Measurements from ENCODE around the gene PAQR7.
"Not testable (repeated sequence)": the region's sequence is repeated elsewhere in the genome, so short reads cannot be mapped to it uniquely, and the experiment has no call there.

Gene PAQR7

GRCh38 chr1:25845664-25846063, 29.8 kb downstream of the PAQR7 start:
- H3K4me1 ChIP-seq = no peaks in the 10 kb centered on the region
- no peak overlapping the region for H3K9ac ChIP-seq
- no peak overlapping the region for H2AFZ ChIP-seq
- no peaks in the 10 kb centered on the region for H3K79me2 ChIP-seq
- H3K36me3 ChIP-seq (ENCODE audit: control insufficient read depth, insufficient read depth, low read length) = no peaks in the 10 kb centered on the region
- H3K27me3 ChIP-seq (ENCODE audit: control insufficient read depth, insufficient read depth, low read length) = no peaks in the 10 kb centered on the region
- H3K9me3 ChIP-seq (ENCODE audit: control insufficient read depth, low read length) = no peaks in the 10 kb centered on the region
- no peak overlapping the region for H3K4me3 ChIP-seq (ENCODE audit: low read depth, low read length)
- no peak for TF ChIP-seq CTCF (IDR thresholded peaks at IDR 0.05)
- no peak overlapping the region for H3K27ac ChIP-seq
- H3K4me2 ChIP-seq (ENCODE audit: low read length) = no peak overlapping the region

- Histone ChIP-seq H2AFZ (no peak overlapping the region), H3K4me1 (no peaks in the 10 kb centered on the region), H3K79me2 (no peaks in the 10 kb centered on the region), H3K9me3 (ENCODE audit: control insufficient read depth, low read length) (no peaks in the 10 kb centered on the region), H3K4me2 (ENCODE audit: low read length) (no peak overlapping the region), H3K27me3 (ENCODE audit: control insufficient read depth, insufficient read depth, low read length) (no peaks in the 10 kb centered on the region), H3K27ac (no peak overlapping the region), H3K36me3 (ENCODE audit: control insufficient read depth, insufficient read depth, low read length) (no peaks in the 10 kb centered on the region), H3K9ac (no peak overlapping the region), H3K4me3 (ENCODE audit: low read depth, low read length) (no peak overlapping the region)
- TF ChIP-seq CTCF (IDR thresholded peaks at IDR 0.05) = no peak
Measured at GRCh38 chr1:25844536-25845337, 30.8 kb downstream of the PAQR7 start.

DNA sequence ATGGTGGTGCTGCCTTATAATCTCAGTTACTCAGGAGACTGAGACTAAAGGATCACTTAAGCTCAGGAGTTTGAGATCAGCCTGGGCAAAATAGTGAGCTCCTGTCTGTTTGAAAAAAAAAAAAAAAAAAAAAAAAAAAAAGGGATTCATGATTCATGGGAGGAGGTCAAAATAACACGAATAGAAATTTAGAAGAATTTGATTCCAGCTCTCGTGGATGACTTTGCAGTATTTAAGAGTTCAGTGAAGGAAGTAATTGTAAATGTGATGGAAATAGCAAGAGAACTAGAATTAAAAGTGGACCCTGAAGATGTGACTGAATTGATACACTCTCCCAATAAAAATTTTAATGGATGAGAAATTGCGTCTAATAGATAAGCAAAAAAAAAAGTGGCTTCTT, 32.0 kb downstream of the PAQR7 start:
- Histone ChIP-seq H3K27ac (no peak overlapping the region), H3K4me1 (no peaks in the 10 kb centered on the region), H3K9me3 (ENCODE audit: control insufficient read depth, low read length) (no peaks in the 10 kb centered on the region), H3K27me3 (ENCODE audit: control insufficient read depth, insufficient read depth, low read length) (no peaks in the 10 kb centered on the region), H3K36me3 (ENCODE audit: control insufficient read depth, insufficient read depth, low read length) (no peaks in the 10 kb centered on the region), H3K79me2 (no peaks in the 10 kb centered on the region), H3K4me3 (ENCODE audit: low read depth, low read length) (no peak overlapping the region), H3K9ac (no peak overlapping the region), H2AFZ (no peak overlapping the region), H3K4me2 (ENCODE audit: low read length) (no peak overlapping the region)
- no peak for TF ChIP-seq CTCF (IDR thresholded peaks at IDR 0.05)

DNA sequence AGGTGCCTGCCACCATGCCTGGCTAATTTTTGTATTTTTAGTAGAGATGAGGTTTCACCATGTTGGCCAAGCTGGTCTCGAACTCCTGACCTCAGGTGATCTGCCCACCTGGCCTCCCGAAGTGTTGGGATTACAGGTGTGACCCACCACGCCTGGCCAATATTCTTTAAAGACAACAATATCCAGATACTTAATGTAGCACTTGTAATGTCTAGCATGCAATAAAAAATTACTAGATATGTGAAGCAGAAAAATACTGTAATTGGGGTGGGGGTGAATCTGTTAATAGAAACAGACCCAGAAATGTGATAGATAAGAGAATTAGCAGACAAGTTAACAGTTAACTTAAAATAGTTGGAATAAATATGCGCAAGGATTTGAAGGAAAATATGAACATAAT, 35.7 kb downstream of the PAQR7 start:
- not testable (repeated sequence) for H3K4me3 ChIP-seq (ENCODE audit: low read depth, low read length); H3K79me2 ChIP-seq; H3K36me3 ChIP-seq (ENCODE audit: control insufficient read depth, insufficient read depth, low read length); H3K9ac ChIP-seq; H3K4me2 ChIP-seq (ENCODE audit: low read length); H3K27ac ChIP-seq; H2AFZ ChIP-seq; H3K4me1 ChIP-seq; H3K27me3 ChIP-seq (ENCODE audit: control insufficient read depth, insufficient read depth, low read length); H3K9me3 ChIP-seq (ENCODE audit: control insufficient read depth, low read length)

GRCh38 chr1:25837262-25837875, 38.1 kb downstream of the PAQR7 start:
- Histone ChIP-seq H3K9ac (no peak overlapping the region), H3K27me3 (ENCODE audit: control insufficient read depth, insufficient read depth, low read length) (no peaks in the 10 kb centered on the region), H3K4me2 (ENCODE audit: low read length) (no peak overlapping the region), H3K36me3 (ENCODE audit: control insufficient read depth, insufficient read depth, low read length) (no peaks in the 10 kb centered on the region), H3K27ac (no peak overlapping the region), H3K79me2 (no peaks in the 10 kb centered on the region), H3K4me1 (no peaks in the 10 kb centered on the region), H2AFZ (no peak overlapping the region), H3K9me3 (ENCODE audit: control insufficient read depth, low read length) (no peaks in the 10 kb centered on the region), H3K4me3 (ENCODE audit: low read depth, low read length) (no peak overlapping the region)
- peak; percentile 16 for TF ChIP-seq CTCF (IDR thresholded peaks at IDR 0.05)

Measured in parathyroid adenoma (tissue), 2 donors.